BE2C (cell line): ENCODE data around the gene SFXN3.

Experiments used
- DNase-seq: peaks from one replicate; pipeline ENCODE4 v3.0.0-alpha.2; 2020
- H3K27me3 ChIP-seq: fragments of 250-450 bp; sonication (Bioruptor Pico); 2 replicates; pipeline ENCODE4 v1.5.1; 2020; ENCODE audit warnings: mild to moderate bottlenecking
- H3K36me3 ChIP-seq: fragments of 250-450 bp; sonication (Bioruptor Pico); 2 replicates; pipeline ENCODE4 v1.5.1; 2020; ENCODE audit warnings: mild to moderate bottlenecking
- H3K4me1 ChIP-seq: fragments of 250-450 bp; sonication (Bioruptor Pico); 2 replicates; pipeline ENCODE4 v1.5.1; 2020
- H3K4me3 ChIP-seq: 2 replicates; pipeline ENCODE4 v1.5.1; 2011; ENCODE audit warnings: low read depth, low read length
- H3K9me3 ChIP-seq: fragments of 250-450 bp; sonication (Bioruptor Pico); 2 replicates; pipeline ENCODE4 v1.5.1; 2020
- CTCF ChIP-seq: IDR thresholded peaks from 2 replicates; pipeline ENCODE4 v1.5.1; 2012; ENCODE audit warnings: mild to moderate bottlenecking, low read depth, low read length

SFXN3 gene

GRCh38 chr10:100986623-100986951 is 44.4 kb upstream of the SFXN3 start:
- Histone ChIP-seq H3K9me3 (no peaks in the 10 kb centered on the region), H3K27me3 (no peaks in the 10 kb centered on the region), H3K36me3 (peaks cover 38% of the 10 kb centered on the region), H3K4me1 (0 out of 2 replicates have a peak, but pooled peaks cover 3% of the 10 kb centered on the region), H3K4me3 (peak overlapping the region; percentile 86)
- DNase-seq, result no peak
- TF ChIP-seq CTCF, result no peak

GRCh38 chr10:100986952-100987684 is 43.9 kb upstream of the SFXN3 start, which contains the start of the genes MRPL43 and TWNK:
Gene MRPL43, minus strand, starts transcription at chr10:100987497. Its CDS starts 54 bp downstream, at chr10:100987443.
Gene TWNK, plus strand, starts transcription at chr10:100987543. Its CDS starts 668 bp downstream, at chr10:100988211.
- peak; percentile 84 for DNase-seq
- Histone ChIP-seq H3K9me3 (no peaks in the 10 kb centered on the region), H3K36me3 (peaks cover 38% of the 10 kb centered on the region), H3K4me1 (0 out of 2 replicates have a peak, but pooled peaks cover 3% of the 10 kb centered on the region), H3K27me3 (no peaks in the 10 kb centered on the region), H3K4me3 (peak within 1 kb of the TSS; percentile 86)
- TF ChIP-seq CTCF, result no peak

GRCh38 chr10:100987685-100988049 is 43.4 kb upstream of the SFXN3 start:
- no peaks in the 10 kb centered on the region for H3K27me3 ChIP-seq
- peaks cover 38% of the 10 kb centered on the region for H3K36me3 ChIP-seq
- H3K4me1 ChIP-seq, result 0 out of 2 replicates have a peak, but pooled peaks cover 3% of the 10 kb centered on the region
- no peaks in the 10 kb centered on the region for H3K9me3 ChIP-seq
- DNase-seq, result no peak
- peak overlapping the region; percentile 86 for H3K4me3 ChIP-seq
- TF ChIP-seq CTCF, result no peak

GRCh38 chr10:100988166-100988565 is 42.9 kb upstream of the SFXN3 start:
- peaks cover 42% of the 10 kb centered on the region for H3K36me3 ChIP-seq
- no peaks in the 10 kb centered on the region for H3K27me3 ChIP-seq
- no peaks in the 10 kb centered on the region for H3K9me3 ChIP-seq
- DNase-seq, result no peak
- 0 out of 2 replicates have a peak, but pooled peaks cover 3% of the 10 kb centered on the region for H3K4me1 ChIP-seq
- H3K4me3 ChIP-seq, result peak overlapping the region; percentile 86
- TF ChIP-seq CTCF, result no peak

GRCh38 chr10:100989088-100989487 is 41.9 kb upstream of the SFXN3 start:
- no peak for DNase-seq
- H3K4me3 ChIP-seq, result no peak overlapping the region
- H3K36me3 ChIP-seq, result peaks cover 52% of the 10 kb centered on the region
- 0 out of 2 replicates have a peak, but pooled peaks cover 3% of the 10 kb centered on the region for H3K4me1 ChIP-seq
- no peak for TF ChIP-seq CTCF
- no peaks in the 10 kb centered on the region for H3K9me3 ChIP-seq
- H3K27me3 ChIP-seq, result no peaks in the 10 kb centered on the region

- DNase-seq, result peak; percentile 58
- Histone ChIP-seq H3K36me3 (peaks cover 46% of the 10 kb centered on the region), H3K9me3 (no peaks in the 10 kb centered on the region), H3K27me3 (no peaks in the 10 kb centered on the region), H3K4me3 (no peak overlapping the region), H3K4me1 (peaks cover 8% of the 10 kb centered on the region; the same call in 1 of the 2 replicates)
- peak; percentile 70 for TF ChIP-seq CTCF
Observed at GRCh38 chr10:100993986-100994708, 36.9 kb upstream of the SFXN3 start.
